Mesenchymal stem cell (in vitro differentiated cells and primary cell): ENCODE measurements around the gene COL13A1.
A peak's percentile ranks its signal among the peaks of the same experiment; 100 is the strongest.

Experiments used
- DNase-seq: peaks from one replicate; pipeline ENCODE4 v3.0.0-alpha.2; 2013
- H2AFZ ChIP-seq: one replicate; pipeline ENCODE4 v1.6.1; 2013; ENCODE audit warnings: low read depth, mild to moderate bottlenecking, control low read depth, inconsistent platforms, low read length, moderate library complexity
- H2AK5ac ChIP-seq: 2 replicates; pipeline ENCODE4 v1.6.1; 2013; ENCODE audit warnings: low read length, moderate library complexity, mild to moderate bottlenecking, inconsistent platforms; ENCODE audit not compliant: severe bottlenecking
- H2BK120ac ChIP-seq: one replicate; pipeline ENCODE4 v1.6.1; 2013; ENCODE audit warnings: low read depth, mild to moderate bottlenecking, inconsistent platforms, low read length, moderate library complexity
- H2BK12ac ChIP-seq, 2 experiments: one replicate each; pipeline ENCODE4 v1.6.1; 2013; ENCODE audit warnings: inconsistent platforms in 2 of 2, low read length in 2 of 2, mild to moderate bottlenecking in 2 of 2, moderate library complexity in 2 of 2, control low read depth in 1 of 2
- H2BK15ac ChIP-seq: one replicate; pipeline ENCODE4 v1.6.1; 2013; ENCODE audit warnings: mild to moderate bottlenecking, low read depth, inconsistent platforms; ENCODE audit not compliant: poor library complexity, severe bottlenecking
- H2BK5ac ChIP-seq: 2 replicates; pipeline ENCODE4 v1.6.1; 2013; ENCODE audit warnings: low read depth, mild to moderate bottlenecking, low read length, control low read depth, inconsistent platforms; ENCODE audit not compliant: poor library complexity, severe bottlenecking
- H3K14ac ChIP-seq, 2 experiments: one replicate each; pipeline ENCODE4 v1.6.1; 2013; ENCODE audit warnings: inconsistent platforms in 2 of 2, low read length in 2 of 2, control low read depth in 1 of 2, mild to moderate bottlenecking in 1 of 2, moderate library complexity in 1 of 2
- H3K18ac ChIP-seq, 2 experiments: one replicate each; pipeline ENCODE4 v1.6.1; 2013; ENCODE audit warnings: inconsistent platforms in 2 of 2, low read length in 2 of 2, control low read depth in 1 of 2, low read depth in 1 of 2, mild to moderate bottlenecking in 1 of 2
- H3K23ac ChIP-seq, 2 experiments: one replicate each; pipeline ENCODE4 v1.6.1; 2013; ENCODE audit warnings: inconsistent platforms in 2 of 2, low read length in 2 of 2, mild to moderate bottlenecking in 2 of 2, moderate library complexity in 2 of 2, control low read depth in 1 of 2
- H3K27ac ChIP-seq: 2 replicates; pipeline ENCODE4 v1.5.1; 2013; ENCODE audit warnings: mild to moderate bottlenecking, moderate library complexity, low read length, control low read depth, inconsistent platforms; ENCODE audit not compliant: poor library complexity, severe bottlenecking
- H3K27me3 ChIP-seq, 2 experiments: 2 replicates each; pipeline versions ENCODE4 v1.6.1 to v1.7.0; 2013; ENCODE audit warnings: low read length in 2 of 2, mild to moderate bottlenecking in 2 of 2, moderate library complexity in 2 of 2, control low read depth in 1 of 2, inconsistent platforms in 1 of 2; ENCODE audit not compliant: control insufficient read depth in 1 of 2, insufficient read depth in 1 of 2
- H3K36me3 ChIP-seq, 2 experiments: 2 replicates each; pipeline versions ENCODE4 v1.6.1 to v1.7.0; 2013; ENCODE audit warnings: low read length in 2 of 2, control low read depth in 1 of 2, inconsistent platforms in 1 of 2, low read depth in 1 of 2, mild to moderate bottlenecking in 1 of 2; ENCODE audit not compliant: insufficient read depth in 2 of 2, control insufficient read depth in 1 of 2
- H3K4ac ChIP-seq, 2 experiments: one replicate each; pipeline ENCODE4 v1.6.1; 2013; ENCODE audit warnings: inconsistent platforms in 2 of 2, low read length in 2 of 2, mild to moderate bottlenecking in 2 of 2, moderate library complexity in 2 of 2, control low read depth in 1 of 2, low read depth in 1 of 2
- H3K4me1 ChIP-seq: 2 replicates; pipeline ENCODE4 v1.6.1; 2013; ENCODE audit warnings: low read depth, low read length, control low read depth; ENCODE audit not compliant: control insufficient read depth, insufficient read depth
- H3K4me2 ChIP-seq: 2 replicates; pipeline ENCODE4 v1.6.1; 2013; ENCODE audit warnings: low read length, mild to moderate bottlenecking, inconsistent platforms; ENCODE audit not compliant: poor library complexity, severe bottlenecking
- H3K4me3 ChIP-seq, 2 experiments: 2 replicates each; pipeline versions ENCODE4 v1.5.1 to v1.7.0; 2013; ENCODE audit warnings: low read length in 2 of 2, mild to moderate bottlenecking in 2 of 2, control low read depth in 1 of 2, low read depth in 1 of 2; ENCODE audit not compliant: insufficient read depth in 1 of 2
- H3K79me1 ChIP-seq: replicated peaks from 2 replicates; pipeline ENCODE4 v1.6.1; 2013; ENCODE audit warnings: mild to moderate bottlenecking, control low read depth, low read length, inconsistent platforms; ENCODE audit not compliant: poor library complexity, severe bottlenecking
- H3K9ac ChIP-seq: 2 replicates; pipeline ENCODE4 v1.7.0; 2013; ENCODE audit warnings: mild to moderate bottlenecking, low read length, moderate library complexity
- H3K9me3 ChIP-seq: 2 replicates; pipeline ENCODE4 v1.7.0; 2013; ENCODE audit warnings: mild to moderate bottlenecking, low read length; ENCODE audit not compliant: control insufficient read depth
- H4K8ac ChIP-seq: one replicate; pipeline ENCODE4 v1.6.1; 2013; ENCODE audit warnings: inconsistent platforms, mild to moderate bottlenecking, low read length, moderate library complexity
- H4K91ac ChIP-seq: one replicate; pipeline ENCODE4 v1.6.1; 2013; ENCODE audit warnings: mild to moderate bottlenecking, low read length, inconsistent platforms
- WGBS: methylation state at CpG from one replicate; pipeline ENCODE4 v1.1.7; 2013; ENCODE audit warnings: mixed read lengths; 5-methylcytosine and 5-hydroxymethylcytosine counted together

Gene COL13A1

DNA sequence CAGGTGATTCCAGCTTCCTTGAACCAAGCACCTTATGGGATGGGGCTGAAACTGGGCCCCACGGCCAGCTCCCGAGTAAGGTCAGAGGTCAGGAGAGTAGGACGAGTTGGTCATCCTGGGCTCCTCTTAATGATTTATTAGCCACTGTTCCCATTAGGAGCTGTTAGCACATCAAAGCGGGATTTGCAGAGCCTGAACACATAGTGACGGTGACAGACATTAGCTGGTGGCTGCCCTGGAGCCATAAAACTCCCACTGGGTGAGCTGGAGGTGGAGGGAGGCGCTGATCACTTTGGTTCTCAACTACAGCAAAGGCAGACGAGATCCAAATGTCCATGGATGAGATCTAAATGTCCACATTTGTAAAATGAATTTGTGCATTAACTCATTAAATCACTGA is 48.1 kb downstream of the COL13A1 start:
- Histone ChIP-seq H2BK120ac (no peak overlapping the region), H2BK15ac (no peak overlapping the region), H3K79me1 (peaks cover 19% of the 10 kb centered on the region), H3K27me3 (no peaks in the 10 kb centered on the region), H3K27ac (no peak overlapping the region), H3K14ac (no peak overlapping the region), H3K4ac (no peak overlapping the region), H2BK12ac (peak overlapping the region; percentile 42 to 49), H3K4me1 (peaks cover 39% of the 10 kb centered on the region), H4K8ac (no peak overlapping the region), H3K9ac (no peak overlapping the region), H2AK5ac (peak overlapping the region; percentile 65), H3K18ac (no peak overlapping the region), H3K4me3 (no peak overlapping the region), H4K91ac (no peak overlapping the region), H3K23ac (no peak overlapping the region), H3K36me3 (peaks cover 4% of the 10 kb centered on the region in 2 experiments), H2AFZ (no peak overlapping the region), H3K9me3 (no peaks in the 10 kb centered on the region), H2BK5ac (no peak overlapping the region), H3K4me2 (no peak overlapping the region)
- WGBS: 52% methylated on average over 7 of the region's 7 CpGs
- DNase-seq: no peak

GRCh38 chr10:69850440-69850839 is 48.7 kb downstream of the COL13A1 start:
- Histone ChIP-seq H2BK15ac (no peak overlapping the region), H2AK5ac (no peak overlapping the region), H3K9ac (no peak overlapping the region), H4K91ac (no peak overlapping the region), H3K23ac (no peak overlapping the region), H3K27ac (no peak overlapping the region), H3K4me2 (no peak overlapping the region), H3K18ac (no peak overlapping the region), H2BK12ac (peak overlapping the region; percentile 20 to 21), H2BK120ac (no peak overlapping the region), H3K4me1 (peaks cover 38% of the 10 kb centered on the region), H3K27me3 (no peaks in the 10 kb centered on the region), H2AFZ (no peak overlapping the region), H3K4me3 (no peak overlapping the region), H3K79me1 (peaks cover 19% of the 10 kb centered on the region), H4K8ac (no peak overlapping the region), H3K14ac (no peak overlapping the region), H3K4ac (no peak overlapping the region), H3K9me3 (no peaks in the 10 kb centered on the region), H2BK5ac (no peak overlapping the region), H3K36me3 (peaks cover 4% of the 10 kb centered on the region in 2 experiments)
- WGBS: 73% methylated on average over 6 of the region's 6 CpGs
- DNase-seq: no peak

DNA sequence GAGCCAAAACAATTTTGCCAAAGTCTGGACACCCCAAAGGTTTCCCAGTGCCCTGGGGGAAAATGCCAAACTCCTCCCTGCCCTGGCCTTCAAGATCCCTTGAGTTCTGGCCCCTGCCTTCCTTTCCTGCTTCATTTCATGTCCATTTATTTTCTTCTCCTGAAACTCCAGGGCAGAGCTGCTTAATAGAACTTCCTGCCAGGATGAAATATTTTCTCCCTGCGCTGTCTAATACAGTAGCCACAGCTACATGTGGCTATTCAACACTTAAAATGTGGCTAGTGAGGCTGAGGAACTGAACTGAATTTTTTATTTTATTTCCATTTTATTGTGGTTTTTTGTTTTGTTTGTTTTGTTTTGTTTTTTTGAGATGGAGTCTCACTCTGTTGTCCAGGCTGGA is 49.6 kb downstream of the COL13A1 start:
- Histone ChIP-seq H3K4me3 (no peak overlapping the region), H3K36me3 (peaks cover 4% of the 10 kb centered on the region in 2 experiments), H2BK12ac (no peak overlapping the region), H3K9ac (no peak overlapping the region), H2BK5ac (no peak overlapping the region), H2BK15ac (no peak overlapping the region), H3K23ac (no peak overlapping the region), H3K14ac (no peak overlapping the region), H3K4me2 (no peak overlapping the region), H3K27me3 (no peaks in the 10 kb centered on the region), H4K91ac (no peak overlapping the region), H3K4ac (peak overlapping the region in 1 of 2 experiments; percentile 28), H4K8ac (no peak overlapping the region), H3K9me3 (no peaks in the 10 kb centered on the region), H2BK120ac (no peak overlapping the region), H3K79me1 (peaks cover 23% of the 10 kb centered on the region), H3K4me1 (peaks cover 32% of the 10 kb centered on the region), H3K18ac (peak overlapping the region; percentile 49 to 59), H3K27ac (no peak overlapping the region), H2AK5ac (no peak overlapping the region), H2AFZ (no peak overlapping the region)
- WGBS: no CpG with 5 or more reads among the region's 1 CpG
- DNase-seq: no peak

GRCh38 chr10:69853064-69853463 is 51.4 kb downstream of the COL13A1 start:
- H4K91ac ChIP-seq: no peak overlapping the region
- no peak overlapping the region for H3K4me3 ChIP-seq
- no peak overlapping the region for H2BK120ac ChIP-seq
- no peak for DNase-seq
- WGBS: 40% methylated on average over 6 of the region's 7 CpGs
- no peak overlapping the region for H3K4me2 ChIP-seq
- peaks cover 4% of the 10 kb centered on the region in 2 experiments for H3K36me3 ChIP-seq
- no peak overlapping the region for H3K9ac ChIP-seq
- H3K27ac ChIP-seq: no peak overlapping the region
- H3K14ac ChIP-seq: no peak overlapping the region
- H3K23ac ChIP-seq: no peak overlapping the region
- no peak overlapping the region for H2AK5ac ChIP-seq
- no peaks in the 10 kb centered on the region for H3K9me3 ChIP-seq
- no peak overlapping the region for H2BK12ac ChIP-seq
- H3K27me3 ChIP-seq: no peaks in the 10 kb centered on the region
- H2BK15ac ChIP-seq: peak overlapping the region; percentile 41
- H4K8ac ChIP-seq: no peak overlapping the region
- H3K4ac ChIP-seq: no peak overlapping the region
- H3K79me1 ChIP-seq: peaks cover 21% of the 10 kb centered on the region
- H2AFZ ChIP-seq: no peak overlapping the region
- no peak overlapping the region for H3K18ac ChIP-seq
- H2BK5ac ChIP-seq: no peak overlapping the region
- H3K4me1 ChIP-seq: peaks cover 22% of the 10 kb centered on the region
